NB4 (cell line): ENCODE measurements around the gene ADCY1.

Source experiments
- DNase-seq: peaks from one replicate; pipeline ENCODE4 v3.0.0; 2010; ENCODE audit warnings: low read depth
- H3K4me3 ChIP-seq: one replicate; pipeline ENCODE4 v1.5.1; 2011; ENCODE audit warnings: mild to moderate bottlenecking, low read depth, low read length, moderate library complexity
- MYC ChIP-seq: IDR thresholded peaks from 2 replicates; pipeline ENCODE4 v1.6.1; 2011; ENCODE audit warnings: low read depth, low read length
- POLR2A ChIP-seq: IDR thresholded peaks from 2 replicates; pipeline ENCODE4 v1.6.1; 2011; ENCODE audit warnings: mild to moderate bottlenecking; ENCODE audit not compliant: insufficient read length; ENCODE audit errors: extremely low read depth
- TF ChIP-seq, protein P1 (sequence below): IDR thresholded peaks from 2 replicates; pipeline ENCODE4 v1.6.1; 2011; ENCODE audit warnings: low read depth, low read length
- TF ChIP-seq, protein P2 (sequence below): IDR thresholded peaks from one replicate; pipeline ENCODE4 v1.5.1; 2012; ENCODE audit warnings: low read depth, low read length

Gene ADCY1

DNA sequence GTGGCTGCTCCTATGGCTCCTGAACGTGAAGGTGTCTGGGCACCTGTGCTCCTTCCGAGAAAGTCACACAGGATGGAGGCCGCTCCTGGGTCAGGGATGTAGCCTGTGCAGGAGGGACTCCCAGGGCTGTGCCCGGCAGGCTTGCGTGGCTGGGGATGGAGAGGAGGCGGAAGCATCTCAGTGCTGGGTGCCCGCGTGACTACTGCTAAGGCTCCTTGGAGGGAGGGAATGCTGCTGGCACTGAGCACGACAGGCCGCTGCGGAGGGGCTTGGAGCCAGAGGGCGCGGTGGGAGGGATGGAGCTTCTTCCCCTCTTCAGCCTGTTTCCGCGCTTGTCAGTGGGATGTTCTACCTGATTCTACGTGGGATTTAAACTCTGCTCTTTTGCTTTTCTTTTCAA, 35.0 kb downstream of the ADCY1 start:
- no peak for DNase-seq
- H3K4me3 ChIP-seq, result no peak overlapping the region
- TF ChIP-seq, protein P1, sequence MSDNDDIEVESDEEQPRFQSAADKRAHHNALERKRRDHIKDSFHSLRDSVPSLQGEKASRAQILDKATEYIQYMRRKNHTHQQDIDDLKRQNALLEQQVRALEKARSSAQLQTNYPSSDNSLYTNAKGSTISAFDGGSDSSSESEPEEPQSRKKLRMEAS, result no peak
- TF ChIP-seq, protein P2, sequence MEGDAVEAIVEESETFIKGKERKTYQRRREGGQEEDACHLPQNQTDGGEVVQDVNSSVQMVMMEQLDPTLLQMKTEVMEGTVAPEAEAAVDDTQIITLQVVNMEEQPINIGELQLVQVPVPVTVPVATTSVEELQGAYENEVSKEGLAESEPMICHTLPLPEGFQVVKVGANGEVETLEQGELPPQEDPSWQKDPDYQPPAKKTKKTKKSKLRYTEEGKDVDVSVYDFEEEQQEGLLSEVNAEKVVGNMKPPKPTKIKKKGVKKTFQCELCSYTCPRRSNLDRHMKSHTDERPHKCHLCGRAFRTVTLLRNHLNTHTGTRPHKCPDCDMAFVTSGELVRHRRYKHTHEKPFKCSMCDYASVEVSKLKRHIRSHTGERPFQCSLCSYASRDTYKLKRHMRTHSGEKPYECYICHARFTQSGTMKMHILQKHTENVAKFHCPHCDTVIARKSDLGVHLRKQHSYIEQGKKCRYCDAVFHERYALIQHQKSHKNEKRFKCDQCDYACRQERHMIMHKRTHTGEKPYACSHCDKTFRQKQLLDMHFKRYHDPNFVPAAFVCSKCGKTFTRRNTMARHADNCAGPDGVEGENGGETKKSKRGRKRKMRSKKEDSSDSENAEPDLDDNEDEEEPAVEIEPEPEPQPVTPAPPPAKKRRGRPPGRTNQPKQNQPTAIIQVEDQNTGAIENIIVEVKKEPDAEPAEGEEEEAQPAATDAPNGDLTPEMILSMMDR, result no peak
- TF ChIP-seq POLR2A (no peak), MYC (no peak)

DNA sequence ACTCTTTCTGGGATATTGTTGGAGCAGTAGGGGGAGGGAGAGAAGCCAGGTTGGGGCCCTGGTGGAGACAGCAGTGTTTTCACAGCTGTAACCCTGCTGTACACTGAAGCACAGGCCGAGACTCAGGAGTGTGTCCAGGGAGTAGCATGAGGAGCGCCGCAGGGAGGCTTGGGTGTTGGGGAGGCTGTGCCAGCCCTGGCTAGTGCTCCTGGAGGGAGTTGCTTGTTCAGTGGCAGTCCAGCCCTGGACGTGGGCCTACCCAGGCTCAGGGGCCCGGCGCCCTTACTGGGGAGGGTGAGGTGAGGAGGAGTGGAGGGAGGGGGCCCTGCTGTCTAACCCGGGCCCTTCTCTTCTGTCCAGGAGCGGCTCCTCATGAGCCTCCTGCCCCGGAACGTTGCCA, 35.9 kb downstream of the ADCY1 start:
- DNase-seq, result no peak
- no peak overlapping the region for H3K4me3 ChIP-seq
- TF ChIP-seq POLR2A (no peak), MYC (no peak)
- TF ChIP-seq, protein P1, result no peak
- TF ChIP-seq, protein P2, result no peak

DNA sequence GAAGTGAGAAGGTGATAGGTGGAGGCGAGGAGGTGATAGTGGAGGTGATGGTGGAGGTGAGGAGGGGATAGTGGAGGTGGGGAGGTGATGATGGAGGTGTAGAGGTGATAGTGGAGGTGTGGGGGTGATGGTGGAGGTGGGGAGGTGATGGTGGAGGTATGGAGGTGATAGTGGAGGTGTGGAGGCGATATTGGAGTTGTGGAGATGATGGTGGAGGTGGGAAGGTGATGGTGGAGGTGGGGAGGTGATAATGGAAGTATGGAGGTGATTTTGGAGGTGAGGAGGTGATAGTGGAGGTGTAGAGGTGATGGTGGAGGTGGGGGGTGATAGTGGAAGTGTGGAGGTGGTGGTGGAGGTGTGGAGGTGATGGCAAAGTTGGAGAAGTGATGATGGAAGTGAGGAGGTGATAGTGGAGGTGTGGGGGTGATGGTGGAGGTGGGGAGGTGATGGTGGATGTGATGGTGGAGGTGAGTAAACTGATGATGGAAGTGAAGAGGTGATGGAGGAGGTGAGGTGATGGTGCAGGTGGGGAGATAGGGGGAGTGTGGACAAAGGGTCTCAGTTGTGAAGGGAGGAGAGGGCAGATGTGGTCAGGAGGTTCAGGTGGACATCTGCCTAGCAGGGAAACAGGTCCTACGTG, 36.6 kb downstream of the ADCY1 start:
- no peak for DNase-seq
- no peak overlapping the region for H3K4me3 ChIP-seq
- TF ChIP-seq POLR2A, result no peak
- TF ChIP-seq, protein P2, result no peak
- TF ChIP-seq MYC, result no peak
- TF ChIP-seq, protein P1, result no peak

DNA sequence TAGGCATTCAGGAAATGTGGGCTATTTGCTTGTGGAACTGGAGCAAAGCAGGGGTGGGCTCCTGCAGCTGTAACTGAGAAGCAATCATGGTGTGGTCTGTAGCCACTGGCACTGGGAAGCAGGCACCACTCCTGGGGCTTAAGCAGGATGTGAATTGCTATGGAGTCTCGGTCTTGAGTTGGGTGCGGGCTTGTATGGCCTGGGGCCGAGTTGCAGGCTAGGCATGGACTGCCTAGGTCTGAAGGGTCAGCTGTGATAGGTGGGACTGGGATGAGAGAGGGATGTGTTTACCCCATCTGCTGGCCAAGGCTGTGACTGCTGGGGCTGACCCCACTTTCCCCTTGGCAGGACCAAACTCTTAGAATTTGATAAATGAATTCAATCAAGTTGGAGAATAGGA, 43.0 kb downstream of the ADCY1 start:
- no peak overlapping the region for H3K4me3 ChIP-seq
- DNase-seq, result no peak
- no peak for TF ChIP-seq MYC

DNA sequence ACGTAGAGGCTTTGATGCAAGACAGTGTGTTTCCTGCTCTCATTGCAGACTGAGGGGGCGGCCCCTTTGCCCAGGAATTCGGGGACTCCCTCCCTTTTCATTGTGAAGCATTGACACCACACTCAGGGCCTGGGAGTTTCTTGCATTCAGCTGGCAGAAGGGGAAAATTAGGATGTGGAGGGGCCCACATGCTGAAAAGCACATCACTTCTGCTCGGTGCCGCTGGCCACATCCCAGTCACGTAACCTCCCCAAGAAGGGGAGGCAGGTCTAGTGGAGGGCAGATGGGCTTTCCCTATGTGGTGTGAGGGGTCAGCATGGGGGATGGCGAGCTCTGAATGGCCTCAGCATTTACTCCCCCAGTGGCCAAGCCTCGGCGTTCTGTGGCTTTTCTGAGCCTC, 47.9 kb downstream of the ADCY1 start:
- no peak overlapping the region for H3K4me3 ChIP-seq
- TF ChIP-seq MYC, result no peak
- TF ChIP-seq, protein P1, result no peak
- TF ChIP-seq, protein P2, result no peak
- TF ChIP-seq POLR2A, result no peak
- no peak for DNase-seq

DNA sequence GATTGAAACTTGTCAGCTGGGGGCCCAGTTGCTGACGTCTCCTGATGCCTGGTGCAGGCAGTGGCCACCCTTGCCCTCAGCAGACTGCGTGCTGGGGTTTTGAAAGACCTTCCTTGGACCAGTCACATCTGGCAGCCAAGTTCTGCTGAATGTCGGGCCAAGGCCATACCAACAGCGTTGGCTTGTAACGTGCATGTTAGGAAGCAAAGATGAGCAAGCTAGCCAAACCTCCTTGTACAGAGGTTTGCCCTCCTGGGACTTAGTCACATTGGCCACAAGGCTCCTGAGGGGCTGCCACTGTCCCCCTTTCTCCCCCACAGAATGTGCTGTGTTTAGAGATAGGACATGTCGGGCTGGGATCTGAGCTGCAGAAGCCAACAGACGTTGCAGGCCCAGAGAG, 49.0 kb downstream of the ADCY1 start:
- H3K4me3 ChIP-seq, result no peak overlapping the region
- no peak for TF ChIP-seq MYC
- TF ChIP-seq, protein P1, result no peak
- TF ChIP-seq, protein P2, result no peak
- TF ChIP-seq POLR2A, result no peak
- no peak for DNase-seq
